Measurements from ENCODE around the gene ALDH3B2. TPM values are rescaled to one million over a fixed set of nuclear protein-coding genes. Genes with fewer than 3 reads are reported as not detected.

Gene ALDH3B2
- total RNA-seq, 4 donors from 2014 or later, result 3.4 TPM; not detected in 3

DNA sequence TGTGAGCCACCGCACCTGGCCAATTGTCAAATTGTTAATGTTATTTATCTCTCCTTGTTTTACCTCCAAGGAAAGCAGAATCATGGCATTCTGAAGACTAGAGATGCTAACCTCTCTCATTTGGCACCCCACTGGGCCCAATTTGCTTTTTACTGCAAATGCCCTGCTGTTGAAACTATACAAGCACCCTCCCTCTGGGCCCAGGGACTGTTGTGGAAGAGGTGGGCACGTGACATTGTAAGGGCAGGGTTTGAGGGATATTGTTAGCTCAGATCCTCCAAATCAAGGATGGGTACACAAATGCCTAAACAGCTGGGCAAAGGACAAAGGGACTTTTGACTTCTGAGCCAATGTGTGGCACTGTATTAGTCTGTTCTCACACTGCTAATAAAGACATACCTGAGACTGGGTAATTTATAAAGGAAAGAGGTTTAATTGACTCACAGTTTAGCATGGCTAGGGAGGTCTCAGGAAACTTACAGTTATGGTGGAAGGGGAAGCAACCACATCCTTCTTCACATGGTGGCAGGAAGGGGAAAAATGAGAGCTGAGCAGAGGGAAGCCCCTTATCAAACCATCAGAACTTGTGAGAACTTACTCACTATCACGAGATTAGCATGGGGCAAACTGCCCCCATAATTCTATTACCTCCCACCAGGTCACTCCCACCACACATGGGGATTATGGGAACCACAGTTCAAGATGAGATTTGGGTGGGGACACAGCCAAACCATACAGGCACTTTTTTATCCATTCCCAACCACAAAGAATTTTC is 6.5 kb upstream of the ALDH3B2 start:
- no peak for TF ChIP-seq POLR2A (IDR thresholded peaks at IDR 0.05)
- TF ChIP-seq, protein P1, sequence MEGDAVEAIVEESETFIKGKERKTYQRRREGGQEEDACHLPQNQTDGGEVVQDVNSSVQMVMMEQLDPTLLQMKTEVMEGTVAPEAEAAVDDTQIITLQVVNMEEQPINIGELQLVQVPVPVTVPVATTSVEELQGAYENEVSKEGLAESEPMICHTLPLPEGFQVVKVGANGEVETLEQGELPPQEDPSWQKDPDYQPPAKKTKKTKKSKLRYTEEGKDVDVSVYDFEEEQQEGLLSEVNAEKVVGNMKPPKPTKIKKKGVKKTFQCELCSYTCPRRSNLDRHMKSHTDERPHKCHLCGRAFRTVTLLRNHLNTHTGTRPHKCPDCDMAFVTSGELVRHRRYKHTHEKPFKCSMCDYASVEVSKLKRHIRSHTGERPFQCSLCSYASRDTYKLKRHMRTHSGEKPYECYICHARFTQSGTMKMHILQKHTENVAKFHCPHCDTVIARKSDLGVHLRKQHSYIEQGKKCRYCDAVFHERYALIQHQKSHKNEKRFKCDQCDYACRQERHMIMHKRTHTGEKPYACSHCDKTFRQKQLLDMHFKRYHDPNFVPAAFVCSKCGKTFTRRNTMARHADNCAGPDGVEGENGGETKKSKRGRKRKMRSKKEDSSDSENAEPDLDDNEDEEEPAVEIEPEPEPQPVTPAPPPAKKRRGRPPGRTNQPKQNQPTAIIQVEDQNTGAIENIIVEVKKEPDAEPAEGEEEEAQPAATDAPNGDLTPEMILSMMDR (IDR thresholded peaks at IDR 0.05), result no peak
- TF ChIP-seq POLR2AphosphoS5 (IDR thresholded peaks at IDR 0.05), result no peak
- no peak for TF ChIP-seq EP300 (IDR thresholded peaks at IDR 0.05)
- Histone ChIP-seq H3K4me1 (no peaks in the 10 kb centered on the region), H3K27ac (no peak overlapping the region), H3K36me3 (no peaks in the 10 kb centered on the region), H3K27me3 (peaks cover 16% of the 10 kb centered on the region), H3K4me3 (no peak overlapping the region), H3K9me3 (peaks cover 0 to 10% (median 0%) of the 10 kb centered on the region in 3 donors)
- ATAC-seq, result no peak
- 51 to 91% methylated on average over 2 to 3 of the region's 3 CpGs for WGBS, 2 donors (ENCODE audit: low coverage in 1 of 2)

DNA sequence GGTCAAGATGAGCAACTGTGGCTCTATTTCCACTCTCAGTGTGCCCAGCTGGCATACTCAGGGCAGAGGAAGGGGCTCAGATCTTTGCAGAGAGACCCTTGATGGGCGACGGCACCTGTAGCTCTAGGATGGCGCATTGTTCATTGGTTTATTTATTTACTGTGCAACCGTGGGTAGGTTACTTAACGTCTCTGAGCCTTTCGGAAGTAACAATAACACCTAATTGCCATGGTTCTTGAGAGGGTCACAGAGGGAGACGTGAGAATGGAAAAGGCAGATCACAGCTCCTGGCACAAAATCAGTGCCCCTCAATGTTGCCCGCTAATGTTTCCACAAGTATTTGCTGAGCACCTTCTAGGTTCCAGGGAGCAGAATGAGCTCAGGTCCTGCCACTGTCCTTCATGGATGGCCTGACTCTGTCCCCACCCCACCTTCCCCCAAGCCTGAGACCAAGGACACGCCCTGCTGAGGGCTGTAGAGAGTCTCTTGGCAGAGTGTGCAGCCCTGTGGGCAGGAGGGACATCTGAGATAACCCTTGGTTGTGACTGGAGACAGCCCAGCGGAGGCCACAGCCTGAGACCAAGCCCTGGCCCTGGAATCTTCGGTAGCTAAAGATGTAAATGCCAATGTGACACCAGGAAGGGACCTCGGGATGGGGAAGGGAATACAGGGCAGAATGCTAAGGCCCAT is 780 bp upstream of the ALDH3B2 start:
- H3K4me3 ChIP-seq, result no peak overlapping the region
- TF ChIP-seq POLR2AphosphoS5 (IDR thresholded peaks at IDR 0.05) (no peak), POLR2A (IDR thresholded peaks at IDR 0.05) (no peak), EP300 (IDR thresholded peaks at IDR 0.05) (no peak)
- TF ChIP-seq, protein P1 (IDR thresholded peaks at IDR 0.05), result no peak
- WGBS, 2 donors (ENCODE audit: low coverage in 1 of 2), result 85 to 89% methylated on average over 6 to 9 of the region's 12 CpGs
- H3K36me3 ChIP-seq, result no peaks in the 10 kb centered on the region
- peaks cover 51% of the 10 kb centered on the region for H3K27me3 ChIP-seq
- peaks cover 0 to 15% (median 0%) of the 10 kb centered on the region in 3 donors for H3K9me3 ChIP-seq
- no peak overlapping the region for H3K27ac ChIP-seq
- no peak for ATAC-seq
- no peaks in the 10 kb centered on the region for H3K4me1 ChIP-seq

DNA sequence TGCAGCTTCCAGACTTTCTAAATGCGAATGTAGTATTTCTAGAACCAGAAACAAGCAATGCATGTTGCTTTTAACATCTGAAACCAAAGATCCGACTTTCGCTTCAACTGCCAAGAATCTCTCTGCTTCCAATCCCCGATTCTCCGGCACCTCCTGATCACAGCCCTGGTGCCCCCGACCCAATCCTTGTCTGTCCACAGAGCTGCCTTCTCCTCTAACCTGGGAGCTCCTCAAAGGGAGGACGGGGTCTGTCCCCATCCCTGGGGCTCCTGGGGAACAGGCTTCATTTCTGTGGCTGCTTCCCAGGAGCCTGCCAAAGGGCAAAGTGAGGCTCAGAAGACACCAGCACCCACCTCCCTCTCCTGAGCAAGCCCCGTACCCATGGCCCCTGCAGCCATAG is 521 bp downstream of the ALDH3B2 start:
- Histone ChIP-seq H3K4me1 (no peaks in the 10 kb centered on the region), H3K9me3 (peaks cover 0 to 15% (median 0%) of the 10 kb centered on the region in 3 donors), H3K27me3 (peaks cover 51% of the 10 kb centered on the region), H3K4me3 (no peak overlapping the region), H3K27ac (no peak overlapping the region), H3K36me3 (no peaks in the 10 kb centered on the region)
- 51 to 60% methylated on average over 5 to 7 of the region's 8 CpGs for WGBS, 2 donors (ENCODE audit: low coverage in 1 of 2)
- no peak for ATAC-seq
- TF ChIP-seq, protein P1 (IDR thresholded peaks at IDR 0.05), result no peak
- TF ChIP-seq EP300 (IDR thresholded peaks at IDR 0.05) (no peak), POLR2AphosphoS5 (IDR thresholded peaks at IDR 0.05) (no peak), POLR2A (IDR thresholded peaks at IDR 0.05) (no peak)

DNA sequence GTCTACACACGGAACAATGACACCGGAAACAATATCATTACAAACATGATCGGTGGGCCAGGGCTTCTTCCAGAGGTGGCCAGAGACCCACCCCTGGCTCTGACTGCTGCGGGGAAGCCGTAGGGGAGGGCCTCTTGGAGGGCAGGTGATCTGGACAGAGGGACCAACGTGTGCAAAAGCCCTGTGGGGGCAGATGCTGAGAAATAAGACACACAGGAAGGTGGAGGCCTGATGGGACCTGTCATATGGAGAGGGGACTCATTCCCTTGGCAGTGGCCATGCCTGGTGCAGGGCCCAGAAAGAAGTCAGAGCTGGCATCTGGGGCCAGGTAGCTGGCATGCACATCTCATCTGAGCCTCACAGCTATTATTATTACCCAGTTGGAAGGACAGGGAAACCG is 1.1 kb downstream of the ALDH3B2 start:
- 86 to 100% methylated on average over 1 to 5 of the region's 7 CpGs for WGBS, 2 donors (ENCODE audit: low coverage in 1 of 2)
- H3K27ac ChIP-seq, result no peak overlapping the region
- H3K4me1 ChIP-seq, result no peaks in the 10 kb centered on the region
- no peak overlapping the region for H3K4me3 ChIP-seq
- TF ChIP-seq POLR2A (IDR thresholded peaks at IDR 0.05) (no peak), POLR2AphosphoS5 (IDR thresholded peaks at IDR 0.05) (no peak), EP300 (IDR thresholded peaks at IDR 0.05) (no peak)
- TF ChIP-seq, protein P1 (IDR thresholded peaks at IDR 0.05), result no peak
- H3K36me3 ChIP-seq, result no peaks in the 10 kb centered on the region
- peaks cover 51% of the 10 kb centered on the region for H3K27me3 ChIP-seq
- no peak for ATAC-seq
- H3K9me3 ChIP-seq, result peaks cover 0 to 15% (median 0%) of the 10 kb centered on the region in 3 donors

All from gastroesophageal sphincter (tissue), 4 donors.